Stimulated activated CD4-positive, alpha-beta T cell treated with anti-CD3 and anti-CD28 coated beads, Interleukin-12 subunit alpha, Interleukin-12 subunit beta, amount 100 ng/mL, for 4 hours (primary cell): ENCODE data around the gene PTPRN2.

Experiments used
- DNase-seq: peaks from one replicate; pipeline ENCODE4 v3.0.0-alpha.2; 2020

PTPRN2 gene

GRCh38 chr7:157658851-157659412, 928.7 kb downstream of the PTPRN2 start:
- DNase-seq: no peak

DNA sequence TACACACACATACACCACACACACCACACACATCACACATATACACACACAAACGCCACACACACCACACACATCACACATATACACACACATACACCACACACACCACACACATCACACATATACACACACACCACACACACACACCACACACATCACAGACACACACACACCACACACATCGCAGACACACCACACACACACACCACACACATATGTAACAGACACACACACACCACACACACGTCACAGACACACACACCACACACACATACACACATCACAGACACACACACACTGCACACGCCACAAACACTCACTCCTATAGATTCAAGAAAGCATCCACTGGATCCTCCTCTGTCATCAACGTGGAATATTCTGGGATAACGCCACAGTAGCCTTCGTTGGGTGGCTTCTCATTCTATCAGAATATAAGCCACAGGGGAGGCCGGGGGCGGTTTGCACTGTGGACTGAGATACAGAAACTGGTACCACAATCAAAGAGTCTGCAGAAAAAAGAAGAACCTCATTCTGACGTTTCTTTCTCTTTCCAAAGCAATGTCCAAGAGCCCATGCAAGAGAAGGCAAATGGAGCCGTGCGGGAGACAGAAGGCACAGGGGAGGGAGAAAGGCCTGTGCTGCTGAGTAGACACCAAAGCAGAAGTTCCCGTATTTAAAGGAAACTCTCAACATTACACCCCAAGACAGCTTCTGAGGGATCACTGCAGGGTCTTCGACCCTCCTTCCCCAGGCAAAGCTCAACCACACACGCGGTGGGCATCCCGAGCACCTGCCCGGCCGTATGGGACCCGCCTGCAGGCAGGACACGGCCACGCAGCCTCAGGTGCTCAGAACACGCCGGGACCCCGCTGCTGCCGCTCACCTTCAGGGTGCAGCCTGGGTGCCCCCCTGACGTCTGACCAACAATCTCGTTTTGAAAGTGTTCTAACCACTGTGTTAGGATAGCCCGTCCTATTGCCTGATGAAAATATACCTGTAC, 929.6 kb downstream of the PTPRN2 start:
- DNase-seq: no peak

- DNase-seq: no peak
These were observed 931.3 kb downstream of the PTPRN2 start for GRCh38 chr7:157656195-157656769.

DNA sequence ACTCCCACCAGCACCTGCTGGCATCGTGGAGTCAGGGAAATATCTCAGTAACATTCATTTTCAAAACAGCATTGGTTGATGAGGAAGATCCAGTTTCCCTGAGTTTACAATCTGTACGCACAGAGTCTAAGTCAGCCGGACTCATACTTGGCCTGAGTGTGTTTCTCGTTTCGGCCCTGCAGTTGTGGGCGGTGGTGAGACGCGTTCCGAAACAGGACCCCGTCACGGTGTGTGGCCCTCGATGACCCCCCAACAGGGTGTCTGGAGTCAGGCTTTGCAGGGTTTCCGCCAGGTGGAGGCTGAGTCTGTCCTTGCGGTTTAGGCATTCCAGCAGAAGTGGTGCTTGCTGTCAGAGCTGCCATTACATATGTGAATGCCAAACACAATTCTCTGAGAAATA, 933.3 kb downstream of the PTPRN2 start:
- DNase-seq: no peak

- DNase-seq: no peak
These were observed 933.8 kb downstream of the PTPRN2 start for GRCh38 chr7:157653827-157654207.

GRCh38 chr7:157652954-157653826, 934.4 kb downstream of the PTPRN2 start:
- DNase-seq: no peak

DNA sequence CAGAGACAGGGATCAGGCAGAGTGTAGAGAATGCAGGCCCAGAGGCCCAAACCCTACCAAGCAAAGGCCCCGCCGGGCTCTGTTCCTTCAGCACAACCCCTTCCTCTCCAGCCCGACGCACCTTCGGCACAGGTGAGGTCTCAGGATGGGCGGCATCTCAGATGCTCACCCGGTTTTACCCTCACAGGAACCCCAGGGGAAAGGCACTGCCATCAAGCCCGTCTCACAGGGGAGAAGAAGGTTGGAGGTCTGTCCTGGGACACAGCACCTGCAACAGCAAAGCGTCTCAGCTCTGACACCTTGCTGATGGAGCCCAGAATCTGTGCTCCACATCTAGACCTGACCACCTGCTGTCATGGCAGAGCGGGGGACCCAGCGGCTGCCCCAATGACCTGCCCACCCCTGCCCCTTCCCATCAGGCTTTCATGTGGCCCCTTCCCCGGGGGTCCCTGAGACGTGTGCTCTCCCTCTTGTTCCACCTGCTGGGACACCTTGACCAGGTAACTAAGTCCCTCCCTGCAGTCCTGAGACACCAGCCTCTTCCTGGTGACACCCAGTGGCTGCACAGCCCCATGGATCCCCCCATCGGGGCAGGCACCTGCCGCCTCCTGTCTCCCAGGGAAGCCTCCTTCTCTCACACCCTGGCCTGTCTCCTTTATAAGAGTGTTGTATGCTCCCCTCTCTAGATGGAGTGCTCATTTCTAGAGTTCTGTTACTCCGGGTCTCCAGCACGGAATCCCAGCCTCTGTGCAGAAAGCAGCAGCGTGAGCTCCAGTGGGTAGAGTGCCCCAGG, 935.3 kb downstream of the PTPRN2 start:
- no peak for DNase-seq

- no peak for DNase-seq
These were observed 936.1 kb downstream of the PTPRN2 start for GRCh38 chr7:157651366-157652160.

DNA sequence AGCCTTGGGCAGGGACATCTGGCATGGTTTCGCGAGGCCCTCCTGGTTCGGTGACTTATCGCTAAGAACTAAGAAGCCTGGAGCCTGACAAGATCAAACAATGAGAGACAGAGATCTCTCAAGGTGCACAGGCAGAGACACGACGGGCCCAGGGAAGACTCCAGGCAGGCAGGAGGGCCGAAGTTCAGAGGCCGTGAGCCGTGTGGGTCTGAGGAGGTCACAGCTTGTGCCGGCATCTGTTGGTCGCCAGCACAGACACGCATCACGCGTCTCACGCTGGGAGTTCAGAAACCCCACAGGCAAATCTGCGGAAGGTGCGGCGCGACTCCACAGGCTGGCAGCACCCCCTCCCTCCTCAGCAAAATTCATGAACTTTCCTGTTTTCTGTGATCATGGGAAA, 936.8 kb downstream of the PTPRN2 start:
- DNase-seq: no peak

DNA sequence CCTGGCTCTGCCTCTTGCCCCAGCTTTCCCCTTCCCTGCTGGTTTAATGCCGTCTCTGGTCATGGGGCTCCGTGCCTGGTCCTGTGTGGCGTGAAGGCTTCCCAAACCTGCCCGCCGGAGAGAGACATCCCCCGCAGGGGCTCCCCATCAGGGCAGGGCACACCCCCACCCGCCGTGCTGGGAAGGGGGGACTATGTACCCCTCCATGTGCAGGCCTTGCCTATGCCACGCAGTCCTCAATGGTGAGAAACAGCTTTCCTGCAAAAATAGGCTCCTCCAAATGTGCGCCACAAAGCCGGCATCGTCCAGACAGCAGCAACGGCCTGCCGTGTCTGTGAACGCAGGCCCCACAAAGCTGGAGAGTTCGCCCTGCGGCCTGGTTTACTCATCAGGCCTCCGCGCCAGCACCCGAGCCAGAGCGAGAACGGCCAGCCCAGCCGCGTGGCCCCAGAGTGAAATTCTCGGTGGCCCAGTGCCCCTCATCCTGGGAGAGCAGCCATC, 937.4 kb downstream of the PTPRN2 start:
- no peak for DNase-seq

DNA sequence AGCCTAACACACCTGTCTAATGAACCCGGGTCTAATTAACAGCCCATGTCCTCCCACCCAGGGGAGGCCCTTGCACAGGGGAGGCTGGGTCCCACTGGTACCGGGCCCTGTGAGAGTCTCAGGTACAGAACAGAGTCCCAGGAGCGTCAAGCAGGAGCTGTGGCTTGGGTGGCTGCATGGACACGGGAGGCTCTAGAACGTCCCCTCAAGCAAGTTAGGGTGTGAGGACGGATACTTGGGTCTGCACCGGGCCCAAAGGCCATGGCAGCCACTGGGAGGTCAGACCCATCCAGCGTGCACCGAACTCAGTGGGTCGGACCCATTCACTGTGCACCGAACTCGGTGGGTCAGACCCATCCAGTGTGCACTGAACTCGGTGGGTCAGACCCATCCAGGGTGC, 941.1 kb downstream of the PTPRN2 start:
- DNase-seq: no peak

DNA sequence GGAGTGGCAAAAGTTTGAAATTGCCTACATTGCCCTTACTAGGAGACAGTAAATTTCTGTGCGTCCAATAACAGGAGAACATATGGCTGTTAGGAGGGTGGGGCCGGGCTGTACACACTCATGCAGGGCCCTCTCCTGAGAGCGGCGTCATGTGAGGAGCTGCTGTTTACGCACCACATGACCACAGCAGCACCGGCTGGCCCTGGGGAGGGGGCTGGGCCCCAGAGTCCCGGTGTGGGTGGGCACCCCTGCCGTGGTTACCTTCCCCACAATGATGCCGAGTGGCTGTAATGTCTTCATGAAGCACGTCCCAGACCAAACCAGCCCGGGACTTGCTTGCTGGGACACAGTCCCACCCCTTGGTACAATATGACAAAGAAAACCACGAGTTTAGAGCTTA, 942.1 kb downstream of the PTPRN2 start:
- DNase-seq: no peak

DNA sequence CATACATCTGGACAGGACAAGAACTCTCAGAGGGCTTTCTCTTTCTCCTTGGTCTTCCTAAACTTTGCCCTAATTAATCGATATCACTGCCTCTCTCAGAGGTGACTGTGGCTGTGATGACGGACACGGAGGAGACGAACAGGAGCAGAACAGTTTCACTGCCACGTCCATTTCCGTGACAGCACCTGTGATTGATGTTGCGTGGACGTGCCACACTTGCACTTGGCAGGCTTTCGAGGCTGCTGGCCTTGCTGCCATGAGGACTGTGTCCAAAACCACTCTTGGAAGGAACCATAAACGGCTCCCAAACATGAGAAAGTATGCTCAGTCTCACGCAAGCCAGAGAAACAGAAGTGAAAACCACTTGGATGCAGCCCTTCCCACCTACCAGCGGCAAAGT, 942.7 kb downstream of the PTPRN2 start:
- no peak for DNase-seq

DNA sequence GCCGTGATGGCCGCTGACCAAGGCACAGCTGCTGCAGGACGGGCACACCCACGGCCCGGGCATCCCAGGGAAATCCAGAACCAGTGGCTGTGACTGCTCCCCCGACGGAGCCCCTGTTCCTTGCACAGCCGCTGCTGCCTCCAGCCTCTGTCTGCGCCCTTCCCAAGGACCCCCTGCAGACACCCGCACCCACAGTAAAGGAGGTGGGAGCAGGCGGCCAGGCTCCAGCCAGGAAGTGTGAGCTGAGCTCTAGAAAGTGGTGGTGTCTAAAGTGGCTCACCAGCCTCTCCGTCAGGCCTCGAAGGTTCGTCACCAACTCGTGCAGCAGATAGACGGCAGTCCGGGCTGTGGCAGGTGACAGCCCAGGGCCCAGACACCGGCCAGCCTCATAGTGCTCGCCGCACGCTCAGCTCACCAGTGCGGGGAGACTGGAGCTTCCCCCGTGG, 944.1 kb downstream of the PTPRN2 start:
- no peak for DNase-seq

DNA sequence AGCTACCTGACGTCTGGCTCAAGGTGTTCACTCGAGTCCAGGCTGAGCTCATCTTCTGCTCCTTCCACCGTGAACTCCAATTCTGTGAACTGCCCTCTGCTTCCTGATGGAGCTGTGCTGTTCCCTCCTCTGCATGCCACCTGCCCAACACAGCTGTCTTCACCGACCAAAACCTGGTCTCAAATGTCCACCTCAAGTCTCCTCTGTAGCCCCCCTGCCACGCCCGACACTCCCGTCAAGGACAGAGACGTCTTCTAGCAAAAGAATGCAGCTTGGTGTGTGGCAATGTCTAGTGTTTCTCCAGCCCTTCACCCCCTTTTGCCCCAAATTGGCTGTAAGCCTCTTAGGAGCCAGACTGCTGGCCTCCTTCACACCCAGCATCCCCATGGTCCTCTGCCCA, 945.8 kb downstream of the PTPRN2 start:
- DNase-seq: no peak

GRCh38 chr7:157640144-157640543, 947.5 kb downstream of the PTPRN2 start:
- DNase-seq: no peak

- DNase-seq: no peak
These were observed 949.1 kb downstream of the PTPRN2 start for GRCh38 chr7:157638563-157638962.

DNA sequence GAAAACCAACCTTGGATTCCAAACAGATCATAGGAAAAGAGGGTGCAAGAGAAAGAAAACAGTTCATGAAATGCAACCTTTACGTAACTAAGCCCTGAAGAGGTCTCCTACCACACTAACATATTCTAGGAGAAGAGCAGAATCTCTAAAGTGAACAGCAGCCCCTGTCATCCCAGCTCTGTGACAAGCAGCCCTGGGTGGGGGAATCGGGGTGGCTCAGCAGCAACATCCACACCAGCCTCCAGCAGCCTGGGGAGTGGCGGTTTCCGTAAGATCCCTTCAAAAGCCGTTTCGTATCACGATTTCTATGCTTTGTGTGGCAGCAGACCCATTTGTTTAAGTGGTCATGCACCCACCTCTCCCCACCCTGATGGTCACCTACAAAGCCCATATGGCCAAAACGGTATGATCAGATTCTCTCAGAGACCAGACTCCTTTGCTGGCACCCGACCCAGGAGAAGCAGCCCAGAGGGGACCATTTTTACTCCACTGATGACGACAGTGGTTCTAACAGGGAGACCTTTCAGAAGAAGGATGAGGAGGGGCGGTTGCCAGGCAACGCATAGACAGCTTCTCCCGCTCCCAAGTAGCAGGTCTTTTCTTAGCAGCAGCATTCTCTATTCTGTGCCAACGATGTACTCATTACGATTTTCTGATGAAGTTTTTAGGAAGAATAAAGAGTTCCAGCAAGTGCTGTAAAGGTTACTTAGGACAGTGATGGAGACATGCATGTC, 950.2 kb downstream of the PTPRN2 start:
- no peak for DNase-seq

- no peak for DNase-seq
These were observed 952.0 kb downstream of the PTPRN2 start for GRCh38 chr7:157635669-157636068.

DNA sequence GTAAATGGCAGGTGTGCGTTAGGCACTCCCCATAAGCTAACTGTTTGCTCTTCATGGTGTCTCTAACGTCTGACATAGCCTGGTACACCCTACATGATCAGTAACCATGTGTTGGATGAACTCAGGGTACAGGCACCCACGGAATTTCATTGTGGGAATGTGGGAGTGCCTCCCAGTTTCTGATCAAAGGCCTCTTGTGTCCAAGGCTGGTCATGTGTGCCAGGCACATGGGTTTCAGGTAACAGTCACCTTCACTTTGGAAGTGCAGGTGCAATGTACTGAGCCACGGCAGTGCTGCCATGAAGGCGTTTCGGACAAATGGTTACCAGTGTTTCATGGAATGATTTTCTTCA, 952.5 kb downstream of the PTPRN2 start:
- DNase-seq: no peak
